Neural progenitor cell (in vitro differentiated cells): ENCODE data around the gene PRKCB. TPM values are rescaled to one million over a fixed set of nuclear protein-coding genes. Genes with fewer than 3 reads are reported as not detected.

Experiments used
- DNase-seq: peaks from one replicate; pipeline ENCODE4 v3.0.0-alpha.2; 2016; ENCODE audit warnings: low spot score
- H2AFZ ChIP-seq: fragments of 200-600 bp; sonication (generic); replicated peaks from 2 replicates; pipeline ENCODE4 v1.6.1; 2016; ENCODE audit warnings: antibody characterized with exemption
- H3F3A ChIP-seq: fragments of 200-600 bp; sonication (generic); 2 replicates; pipeline ENCODE4 v1.6.1; 2016; ENCODE audit warnings: antibody characterized with exemption, low read depth
- H3K27ac ChIP-seq: fragments of 200-600 bp; sonication (generic); 2 replicates; pipeline ENCODE4 v1.5.1; 2016; ENCODE audit warnings: mild to moderate bottlenecking
- H3K27me3 ChIP-seq: fragments of 200-600 bp; sonication (generic); 2 replicates; pipeline ENCODE4 v1.6.1; 2016; ENCODE audit warnings: mild to moderate bottlenecking, moderate library complexity
- H3K36me3 ChIP-seq: fragments of 200-600 bp; sonication (generic); 2 replicates; pipeline ENCODE4 v1.5.1; 2016
- H3K4me1 ChIP-seq: fragments of 200-600 bp; sonication (generic); 2 replicates; pipeline ENCODE4 v1.6.1; 2016; ENCODE audit warnings: mixed run types
- H3K4me2 ChIP-seq: fragments of 200-600 bp; sonication (generic); 2 replicates; pipeline ENCODE4 v1.6.1; 2016
- H3K4me3 ChIP-seq: fragments of 200-600 bp; sonication (generic); 2 replicates; pipeline ENCODE4 v1.5.1; 2016
- H3K79me2 ChIP-seq: fragments of 200-600 bp; sonication (generic); 2 replicates; pipeline ENCODE4 v1.6.1; 2016; ENCODE audit warnings: low read depth
- H3K9ac ChIP-seq: fragments of 200-600 bp; sonication (generic); 2 replicates; pipeline ENCODE4 v1.6.1; 2016
- H3K9me3 ChIP-seq: fragments of 200-600 bp; sonication (generic); 2 replicates; pipeline ENCODE4 v1.5.1; 2016; ENCODE audit warnings: low read depth
- H4K20me1 ChIP-seq: fragments of 200-600 bp; sonication (generic); 2 replicates; pipeline ENCODE4 v1.6.1; 2016; ENCODE audit warnings: low read depth
- H3K27ac Mint-ChIP-seq: 3 replicates; pipeline ENCODE4 v1.8.0; 2021; ENCODE audit warnings: mixed read lengths
- H3K27me3 Mint-ChIP-seq: 2 replicates; pipeline ENCODE4 v1.8.0; 2022; ENCODE audit warnings: low read depth, mild to moderate bottlenecking, inconsistent platforms, moderate library complexity, mixed read lengths; ENCODE audit not compliant: insufficient read depth
- H3K36me3 Mint-ChIP-seq: 3 replicates; pipeline ENCODE4 v1.8.0; 2021; ENCODE audit warnings: mixed read lengths
- H3K4me1 Mint-ChIP-seq: 3 replicates; pipeline ENCODE4 v1.8.0; 2021; ENCODE audit warnings: mixed read lengths
- H3K4me3 Mint-ChIP-seq: 3 replicates; pipeline ENCODE4 v1.8.0; 2021; ENCODE audit warnings: mild to moderate bottlenecking, moderate library complexity, mixed read lengths
- H3K9me3 Mint-ChIP-seq: 3 replicates; pipeline ENCODE4 v1.8.0; 2020; ENCODE audit warnings: mixed read lengths
- EZH2 ChIP-seq: fragments of 200-600 bp; sonication (generic); IDR thresholded peaks from 2 replicates; pipeline ENCODE4 v1.6.1; 2017; ENCODE audit warnings: antibody characterized with exemption, mild to moderate bottlenecking, moderate library complexity
- EZH2phosphoT487 ChIP-seq: fragments of 200-600 bp; sonication (generic); IDR thresholded peaks from 2 replicates; pipeline ENCODE4 v1.6.1; 2017; ENCODE audit warnings: antibody characterized with exemption
- total RNA-seq: library from RNA; depleted of rRNA; stranded (reverse); fragments of >200 nt; gene quantifications from 2 replicates; pipeline ENCODE4 v1.2.3, GENCODE V29; 2015; ENCODE audit warnings: low replicate concordance
- TF ChIP-seq, protein P1 (sequence below): fragments of 200-600 bp; sonication (generic); IDR thresholded peaks from 2 replicates; pipeline ENCODE4 v1.5.1; 2017; ENCODE audit warnings: antibody characterized with exemption, mild to moderate bottlenecking

Gene PRKCB
- total RNA-seq, 1 donor from 2014 or later: 9.5 TPM

DNA sequence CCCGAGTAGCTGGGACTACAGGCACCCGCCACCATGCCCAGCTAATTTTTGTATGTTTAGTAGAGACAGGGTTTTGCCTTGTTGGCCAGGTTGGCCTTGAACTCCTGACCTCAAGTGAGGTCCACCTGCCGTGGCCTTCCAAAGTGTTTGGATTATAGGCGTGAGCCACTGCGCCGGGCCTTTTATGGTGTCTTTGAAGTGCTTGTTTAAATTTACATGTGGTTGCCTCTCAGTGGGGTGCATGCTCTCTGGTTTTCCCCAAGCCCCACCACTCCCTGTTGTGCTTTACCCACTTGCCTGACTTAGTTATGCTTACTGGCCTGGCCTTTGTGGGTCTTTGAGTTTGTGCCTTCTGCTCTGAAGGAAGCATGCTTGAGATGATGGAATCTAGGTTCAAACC is 132.0 kb downstream of the PRKCB start:
- H3K27ac ChIP-seq: no peak overlapping the region
- H3K9me3 Mint-ChIP-seq: no peaks in the 10 kb centered on the region
- no peaks in the 10 kb centered on the region for H3K36me3 Mint-ChIP-seq
- no peaks in the 10 kb centered on the region for H3K36me3 ChIP-seq
- peaks cover 14% of the 10 kb centered on the region for H3K4me1 Mint-ChIP-seq
- TF ChIP-seq, protein P1, sequence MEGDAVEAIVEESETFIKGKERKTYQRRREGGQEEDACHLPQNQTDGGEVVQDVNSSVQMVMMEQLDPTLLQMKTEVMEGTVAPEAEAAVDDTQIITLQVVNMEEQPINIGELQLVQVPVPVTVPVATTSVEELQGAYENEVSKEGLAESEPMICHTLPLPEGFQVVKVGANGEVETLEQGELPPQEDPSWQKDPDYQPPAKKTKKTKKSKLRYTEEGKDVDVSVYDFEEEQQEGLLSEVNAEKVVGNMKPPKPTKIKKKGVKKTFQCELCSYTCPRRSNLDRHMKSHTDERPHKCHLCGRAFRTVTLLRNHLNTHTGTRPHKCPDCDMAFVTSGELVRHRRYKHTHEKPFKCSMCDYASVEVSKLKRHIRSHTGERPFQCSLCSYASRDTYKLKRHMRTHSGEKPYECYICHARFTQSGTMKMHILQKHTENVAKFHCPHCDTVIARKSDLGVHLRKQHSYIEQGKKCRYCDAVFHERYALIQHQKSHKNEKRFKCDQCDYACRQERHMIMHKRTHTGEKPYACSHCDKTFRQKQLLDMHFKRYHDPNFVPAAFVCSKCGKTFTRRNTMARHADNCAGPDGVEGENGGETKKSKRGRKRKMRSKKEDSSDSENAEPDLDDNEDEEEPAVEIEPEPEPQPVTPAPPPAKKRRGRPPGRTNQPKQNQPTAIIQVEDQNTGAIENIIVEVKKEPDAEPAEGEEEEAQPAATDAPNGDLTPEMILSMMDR: no peak
- TF ChIP-seq EZH2: no peak
- no peaks in the 10 kb centered on the region for H3K27me3 ChIP-seq
- H3K4me3 Mint-ChIP-seq: no peak overlapping the region
- no peaks in the 10 kb centered on the region for H3F3A ChIP-seq
- no peak overlapping the region for H2AFZ ChIP-seq
- H3K4me1 ChIP-seq: peaks cover 9% of the 10 kb centered on the region
- H3K27me3 Mint-ChIP-seq: peaks cover 10% of the 10 kb centered on the region
- no peak for DNase-seq
- H3K4me3 ChIP-seq: no peak overlapping the region
- no peak overlapping the region for H3K4me2 ChIP-seq
- H3K79me2 ChIP-seq: no peaks in the 10 kb centered on the region
- no peaks in the 10 kb centered on the region for H4K20me1 ChIP-seq
- no peak overlapping the region for H3K27ac Mint-ChIP-seq
- no peak overlapping the region for H3K9ac ChIP-seq
- no peaks in the 10 kb centered on the region for H3K9me3 ChIP-seq

DNA sequence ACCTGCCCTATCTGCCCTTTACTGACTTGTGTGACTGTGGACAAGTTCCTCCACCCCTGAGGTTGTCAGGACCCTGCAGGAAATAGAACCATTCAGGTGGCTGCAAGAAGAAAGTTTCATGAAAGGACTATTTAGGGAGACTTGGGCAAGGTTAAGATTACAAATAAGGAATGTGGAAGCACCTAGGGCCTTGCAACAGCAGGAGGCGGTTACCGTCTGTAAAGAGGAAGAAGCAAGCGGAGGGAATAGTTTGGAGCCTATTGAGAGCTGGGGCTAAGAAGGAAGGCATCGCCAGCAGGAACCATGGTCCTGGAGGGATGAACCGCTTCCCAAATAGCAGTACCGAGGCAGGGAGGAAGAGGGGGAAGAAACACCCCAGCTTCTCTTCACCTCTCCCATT is 132.4 kb downstream of the PRKCB start:
- Histone ChIP-seq H3K36me3 (no peaks in the 10 kb centered on the region), H3K27ac (no peak overlapping the region), H3K9me3 (no peaks in the 10 kb centered on the region), H3K9ac (no peak overlapping the region), H3K4me3 (no peak overlapping the region), H4K20me1 (no peaks in the 10 kb centered on the region), H3K27me3 (no peaks in the 10 kb centered on the region), H2AFZ (no peak overlapping the region), H3K79me2 (no peaks in the 10 kb centered on the region), H3F3A (no peaks in the 10 kb centered on the region), H3K4me2 (no peak overlapping the region), H3K4me1 (peaks cover 9% of the 10 kb centered on the region)
- TF ChIP-seq, protein P1: no peak
- TF ChIP-seq EZH2: no peak
- no peak for TF ChIP-seq EZH2phosphoT487
- peaks cover 14% of the 10 kb centered on the region for H3K4me1 Mint-ChIP-seq
- H3K27ac Mint-ChIP-seq: no peak overlapping the region
- H3K9me3 Mint-ChIP-seq: no peaks in the 10 kb centered on the region
- no peaks in the 10 kb centered on the region for H3K36me3 Mint-ChIP-seq
- peaks cover 7% of the 10 kb centered on the region for H3K27me3 Mint-ChIP-seq
- H3K4me3 Mint-ChIP-seq: no peak overlapping the region
- no peak for DNase-seq

DNA sequence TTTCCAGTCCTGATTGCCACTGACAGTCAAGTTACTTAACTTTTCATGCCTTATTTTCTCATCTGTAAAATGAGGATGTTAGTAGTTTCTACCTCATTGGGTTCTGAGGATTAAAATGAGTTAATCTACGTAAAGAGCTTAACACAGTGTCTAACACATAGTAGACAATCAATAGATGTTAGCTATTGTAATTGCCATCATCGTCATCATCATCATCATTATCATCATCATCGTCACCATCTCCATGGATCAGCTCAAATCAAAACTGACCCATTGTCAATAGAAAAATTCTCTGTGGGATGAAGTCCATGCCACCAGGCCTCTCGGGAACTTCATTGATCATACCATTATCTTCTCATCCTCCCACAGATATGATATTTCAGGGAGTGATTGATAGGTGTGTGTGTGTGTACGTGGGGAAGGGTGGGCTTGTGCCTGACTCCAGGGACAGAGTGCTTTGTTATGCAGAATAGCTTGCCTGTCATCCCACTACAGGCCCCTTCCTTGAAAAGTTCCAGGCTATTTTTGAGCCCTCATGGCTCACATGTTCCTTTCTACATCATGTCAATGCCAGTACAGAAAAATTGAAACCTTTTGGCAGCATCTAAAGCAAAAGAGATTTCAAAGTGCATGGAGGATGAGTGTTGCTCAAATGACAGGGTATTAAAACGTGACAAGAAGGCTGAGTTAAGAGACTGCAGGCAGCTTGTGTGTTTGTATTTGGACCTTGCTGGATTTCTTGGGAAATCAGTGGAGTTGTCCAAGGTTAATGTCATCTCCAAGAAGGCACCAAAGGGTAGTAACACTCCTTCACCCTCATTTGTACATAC is 133.9 kb downstream of the PRKCB start:
- H3F3A ChIP-seq: no peaks in the 10 kb centered on the region
- H3K9me3 Mint-ChIP-seq: no peaks in the 10 kb centered on the region
- no peak overlapping the region for H2AFZ ChIP-seq
- peaks cover 9% of the 10 kb centered on the region for H3K4me1 ChIP-seq
- no peaks in the 10 kb centered on the region for H3K36me3 ChIP-seq
- H3K36me3 Mint-ChIP-seq: no peaks in the 10 kb centered on the region
- no peak overlapping the region for H3K9ac ChIP-seq
- no peaks in the 10 kb centered on the region for H3K27me3 ChIP-seq
- peaks cover 18% of the 10 kb centered on the region for H3K4me1 Mint-ChIP-seq
- no peaks in the 10 kb centered on the region for H3K79me2 ChIP-seq
- no peak overlapping the region for H3K27ac ChIP-seq
- no peaks in the 10 kb centered on the region for H3K9me3 ChIP-seq
- H3K4me3 ChIP-seq: no peak overlapping the region
- H3K4me2 ChIP-seq: no peak overlapping the region
- H3K27ac Mint-ChIP-seq: no peak overlapping the region
- no peak overlapping the region for H3K4me3 Mint-ChIP-seq
- H4K20me1 ChIP-seq: no peaks in the 10 kb centered on the region
- TF ChIP-seq EZH2phosphoT487 (no peak), EZH2 (no peak)
- TF ChIP-seq, protein P1: no peak
- H3K27me3 Mint-ChIP-seq: peaks cover 6% of the 10 kb centered on the region
- no peak for DNase-seq
